DOHH2 (cell line): ENCODE measurements around the gene ZFR.

Experiments
- CTCF ChIP-seq: fragments of 200-600 bp; sonication (generic); IDR thresholded peaks from one replicate; pipeline ENCODE4 v1.5.1; 2014; ENCODE audit warnings: antibody characterized with exemption, mild to moderate bottlenecking, low read depth, low read length; ENCODE audit not compliant: poor library complexity, severe bottlenecking
- EZH2phosphoT487 ChIP-seq: fragments of 200-600 bp; sonication (generic); IDR thresholded peaks from 2 replicates; pipeline ENCODE4 v1.6.1; 2017; ENCODE audit warnings: borderline replicate concordance, mild to moderate bottlenecking, antibody characterized with exemption, low read length, moderate library complexity, mixed read lengths

GRCh38 chr5:32471784-32472183 is 27.2 kb upstream of the ZFR start:
- TF ChIP-seq CTCF (no peak), EZH2phosphoT487 (no peak)
